ENCODE measurements around the gene HTT-AS.

HTT-AS gene

GRCh38 chr4:3111461-3111860, 37.1 kb upstream of the HTT-AS start:
- H3K4me3 ChIP-seq (IDR thresholded peaks at IDR 0.05; ENCODE audit: insufficient read depth, low read depth, low read length): no peak overlapping the region
- no peak overlapping the region for H3K4me2 ChIP-seq
- H3K27me3 ChIP-seq (ENCODE audit: insufficient read depth, low read depth): no peaks in the 10 kb centered on the region
- no peak for TF ChIP-seq CTCF (conservative IDR thresholded peaks at IDR 0.05; ENCODE audit: low read depth, low read length)
- no peaks in the 10 kb centered on the region for H3K79me2 ChIP-seq (ENCODE audit: insufficient read depth, low read depth)
- H3K9ac ChIP-seq: no peak overlapping the region
- no peaks in the 10 kb centered on the region for H4K20me1 ChIP-seq (ENCODE audit: insufficient read depth)
- no peak overlapping the region for H3K27ac ChIP-seq
- no peaks in the 10 kb centered on the region for H3K4me1 ChIP-seq (ENCODE audit: low read depth, poor library complexity, severe bottlenecking)
- no peaks in the 10 kb centered on the region for H3K36me3 ChIP-seq (ENCODE audit: insufficient read depth)
- H2AFZ ChIP-seq (ENCODE audit: low read depth): no peak overlapping the region

GRCh38 chr4:3108211-3108610, 33.9 kb upstream of the HTT-AS start:
- Histone ChIP-seq H2AFZ (ENCODE audit: low read depth) (no peak overlapping the region), H3K4me3 (IDR thresholded peaks at IDR 0.05; ENCODE audit: insufficient read depth, low read depth, low read length) (no peak overlapping the region), H3K27me3 (ENCODE audit: insufficient read depth, low read depth) (no peaks in the 10 kb centered on the region), H3K4me1 (ENCODE audit: low read depth, poor library complexity, severe bottlenecking) (no peaks in the 10 kb centered on the region), H3K27ac (no peak overlapping the region), H3K79me2 (ENCODE audit: insufficient read depth, low read depth) (no peaks in the 10 kb centered on the region), H3K4me2 (no peak overlapping the region), H3K36me3 (ENCODE audit: insufficient read depth) (no peaks in the 10 kb centered on the region), H3K9ac (no peak overlapping the region), H4K20me1 (ENCODE audit: insufficient read depth) (no peaks in the 10 kb centered on the region)
- TF ChIP-seq CTCF (conservative IDR thresholded peaks at IDR 0.05; ENCODE audit: low read depth, low read length): no peak

GRCh38 chr4:3107691-3108121, 33.4 kb upstream of the HTT-AS start:
- Histone ChIP-seq H3K4me2 (no peak overlapping the region), H3K79me2 (ENCODE audit: insufficient read depth, low read depth) (no peaks in the 10 kb centered on the region), H3K4me1 (ENCODE audit: low read depth, poor library complexity, severe bottlenecking) (no peaks in the 10 kb centered on the region), H3K9ac (no peak overlapping the region), H3K27me3 (ENCODE audit: insufficient read depth, low read depth) (no peaks in the 10 kb centered on the region), H3K27ac (no peak overlapping the region), H4K20me1 (ENCODE audit: insufficient read depth) (no peaks in the 10 kb centered on the region), H2AFZ (ENCODE audit: low read depth) (no peak overlapping the region), H3K4me3 (IDR thresholded peaks at IDR 0.05; ENCODE audit: insufficient read depth, low read depth, low read length) (no peak overlapping the region), H3K36me3 (ENCODE audit: insufficient read depth) (no peaks in the 10 kb centered on the region)
- TF ChIP-seq CTCF (conservative IDR thresholded peaks at IDR 0.05; ENCODE audit: low read depth, low read length): no peak

- Histone ChIP-seq H3K4me2 (no peak overlapping the region), H3K27ac (no peak overlapping the region)
Observed at GRCh38 chr4:3107271-3107670, 32.9 kb upstream of the HTT-AS start.

More at GRCh38 chr4:3107271-3107670, 32.9 kb upstream of the HTT-AS start:
- Histone ChIP-seq H3K4me1 (ENCODE audit: low read depth, poor library complexity, severe bottlenecking) (no peaks in the 10 kb centered on the region), H2AFZ (ENCODE audit: low read depth) (no peak overlapping the region), H4K20me1 (ENCODE audit: insufficient read depth) (no peaks in the 10 kb centered on the region), H3K36me3 (ENCODE audit: insufficient read depth) (no peaks in the 10 kb centered on the region), H3K79me2 (ENCODE audit: insufficient read depth, low read depth) (no peaks in the 10 kb centered on the region), H3K4me3 (IDR thresholded peaks at IDR 0.05; ENCODE audit: insufficient read depth, low read depth, low read length) (no peak overlapping the region), H3K27me3 (ENCODE audit: insufficient read depth, low read depth) (no peaks in the 10 kb centered on the region), H3K9ac (no peak overlapping the region)
- TF ChIP-seq CTCF (conservative IDR thresholded peaks at IDR 0.05; ENCODE audit: low read depth, low read length): no peak

Measured in KMS-11 (cell line).